Measurements from ENCODE around the gene C10orf95. TPM values are rescaled to one million over a fixed set of nuclear protein-coding genes. Genes with fewer than 3 reads are reported as not detected.

Gene C10orf95
- total and polyA plus RNA-seq, 2 donors (not counting 1 experiment from before 2014, with no cell fraction given), result 0.17 TPM; not detected in 1

DNA sequence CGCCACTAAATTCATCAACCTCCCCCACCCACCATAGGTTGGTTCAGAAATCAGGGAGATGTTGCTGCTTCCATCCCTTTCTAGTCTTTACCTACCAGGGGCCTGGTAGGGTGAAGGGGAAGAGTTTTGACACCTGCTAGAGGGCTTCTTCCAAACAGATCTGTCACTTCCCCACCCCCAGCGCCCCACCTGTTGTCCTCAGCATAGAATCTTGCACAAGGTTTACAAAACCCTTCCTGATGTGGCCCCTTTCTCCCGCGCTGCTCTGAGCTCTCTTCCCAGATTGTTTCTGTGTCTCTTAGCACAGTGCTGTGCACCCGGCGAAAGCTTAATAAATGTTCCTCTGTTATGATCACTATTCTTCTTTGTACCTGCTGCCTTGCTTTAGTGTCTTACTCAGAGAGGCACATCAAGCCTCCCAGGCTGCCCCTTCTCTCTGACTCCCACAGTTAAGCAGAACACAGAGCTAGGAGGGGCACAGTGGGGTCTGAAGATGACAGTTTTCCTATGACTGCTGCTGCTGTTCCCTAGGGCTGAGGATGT is 11.2 kb upstream of the C10orf95 start:
- no peak for TF ChIP-seq EZH2 (IDR thresholded peaks at IDR 0.05; ENCODE audit: low read length, missing control alignments)
- TF ChIP-seq, protein P1, sequence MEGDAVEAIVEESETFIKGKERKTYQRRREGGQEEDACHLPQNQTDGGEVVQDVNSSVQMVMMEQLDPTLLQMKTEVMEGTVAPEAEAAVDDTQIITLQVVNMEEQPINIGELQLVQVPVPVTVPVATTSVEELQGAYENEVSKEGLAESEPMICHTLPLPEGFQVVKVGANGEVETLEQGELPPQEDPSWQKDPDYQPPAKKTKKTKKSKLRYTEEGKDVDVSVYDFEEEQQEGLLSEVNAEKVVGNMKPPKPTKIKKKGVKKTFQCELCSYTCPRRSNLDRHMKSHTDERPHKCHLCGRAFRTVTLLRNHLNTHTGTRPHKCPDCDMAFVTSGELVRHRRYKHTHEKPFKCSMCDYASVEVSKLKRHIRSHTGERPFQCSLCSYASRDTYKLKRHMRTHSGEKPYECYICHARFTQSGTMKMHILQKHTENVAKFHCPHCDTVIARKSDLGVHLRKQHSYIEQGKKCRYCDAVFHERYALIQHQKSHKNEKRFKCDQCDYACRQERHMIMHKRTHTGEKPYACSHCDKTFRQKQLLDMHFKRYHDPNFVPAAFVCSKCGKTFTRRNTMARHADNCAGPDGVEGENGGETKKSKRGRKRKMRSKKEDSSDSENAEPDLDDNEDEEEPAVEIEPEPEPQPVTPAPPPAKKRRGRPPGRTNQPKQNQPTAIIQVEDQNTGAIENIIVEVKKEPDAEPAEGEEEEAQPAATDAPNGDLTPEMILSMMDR (conservative IDR thresholded peaks at IDR 0.05 in 1 of 2, IDR thresholded peaks at IDR 0.05 in 1 of 2; ENCODE audit: low read depth in 1 of 2, low read length in 2 of 2), result no peak
- Histone ChIP-seq H3K4me1 (ENCODE audit: control insufficient read depth, extremely low read depth, insufficient read depth, low read length) (no peaks in the 10 kb centered on the region), H3K9ac (ENCODE audit: insufficient read depth, low read length) (no peak overlapping the region), H3K79me2 (ENCODE audit: control insufficient read depth, insufficient read depth, low read length) (no peaks in the 10 kb centered on the region), H3K4me3 (replicated peaks in 1 of 4; ENCODE audit: control extremely low read depth in 1 of 4, insufficient read depth in 1 of 4, low read depth in 3 of 4, low read length in 4 of 4) (no peak overlapping the region), H4K20me1 (ENCODE audit: control insufficient read depth, extremely low read depth, insufficient read depth, low read length) (no peaks in the 10 kb centered on the region), H3K9me3 (ENCODE audit: control insufficient read depth, insufficient read depth, low read depth, low read length) (no peaks in the 10 kb centered on the region), H3K27ac (ENCODE audit: insufficient read depth, low read length) (no peak overlapping the region), H3K4me2 (ENCODE audit: extremely low read depth, insufficient read depth, low read length) (peak overlapping the region; percentile 37), H3K27me3 (ENCODE audit: control insufficient read depth, insufficient read depth, low read length) (no peaks in the 10 kb centered on the region), H2AFZ (ENCODE audit: low read length) (no peak overlapping the region), H3K36me3 (ENCODE audit: control insufficient read depth, insufficient read depth, low read length) (no peaks in the 10 kb centered on the region)
- no peak for DNase-seq (ENCODE audit: low read depth in 2 of 2)

DNA sequence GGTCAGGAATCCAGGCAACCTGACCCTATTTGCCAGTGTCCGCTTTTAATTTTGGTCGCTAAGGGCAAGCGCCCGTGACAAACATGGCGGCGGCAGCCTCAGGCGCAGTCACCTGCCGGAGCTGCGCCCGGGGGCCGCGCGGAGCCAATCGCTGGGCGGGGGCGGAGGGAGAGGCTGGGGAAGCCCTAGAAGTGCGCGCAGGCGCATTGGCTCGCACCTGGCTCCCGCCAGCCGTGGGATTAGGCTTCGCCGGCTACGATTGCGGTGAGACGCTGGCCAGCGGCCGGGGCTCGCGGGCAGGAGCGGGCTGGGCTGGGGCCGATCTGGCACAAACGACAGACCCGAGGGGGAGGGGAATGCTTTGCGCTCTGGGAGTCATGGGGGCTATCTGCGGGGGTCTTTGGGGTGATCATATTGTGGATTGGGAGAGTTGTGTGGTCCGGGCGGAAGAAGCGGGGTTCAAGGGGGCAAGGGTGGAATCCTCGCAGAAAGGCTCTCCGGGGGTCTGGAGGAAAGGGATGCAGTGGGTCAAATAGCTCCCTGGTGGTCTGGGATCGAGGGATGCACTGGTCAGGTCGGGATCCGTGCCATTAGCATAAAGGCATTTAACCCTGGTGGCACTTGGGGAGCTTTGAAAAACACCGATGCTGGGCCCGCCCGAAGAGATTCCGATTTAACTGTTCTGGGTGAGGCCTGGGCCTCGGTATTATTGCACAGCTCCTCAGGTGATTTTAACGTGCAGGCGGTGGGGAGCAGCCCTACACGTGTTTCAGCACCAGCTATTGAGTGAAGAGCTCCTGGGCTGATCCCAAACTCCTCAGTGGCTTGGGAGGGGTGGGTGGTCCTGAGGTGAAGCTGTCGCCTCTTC is 10.1 kb upstream of the C10orf95 start:
- no peak for TF ChIP-seq EZH2 (IDR thresholded peaks at IDR 0.05; ENCODE audit: low read length, missing control alignments)
- TF ChIP-seq, protein P1 (conservative IDR thresholded peaks at IDR 0.05 in 1 of 2, IDR thresholded peaks at IDR 0.05 in 1 of 2; ENCODE audit: low read depth in 1 of 2, low read length in 2 of 2), result no peak
- Histone ChIP-seq H3K36me3 (ENCODE audit: control insufficient read depth, insufficient read depth, low read length) (no peaks in the 10 kb centered on the region), H3K4me1 (ENCODE audit: control insufficient read depth, extremely low read depth, insufficient read depth, low read length) (no peaks in the 10 kb centered on the region), H4K20me1 (ENCODE audit: control insufficient read depth, extremely low read depth, insufficient read depth, low read length) (no peaks in the 10 kb centered on the region), H2AFZ (ENCODE audit: low read length) (peak overlapping the region; percentile 59), H3K27me3 (ENCODE audit: control insufficient read depth, insufficient read depth, low read length) (no peaks in the 10 kb centered on the region), H3K79me2 (ENCODE audit: control insufficient read depth, insufficient read depth, low read length) (no peaks in the 10 kb centered on the region), H3K4me2 (ENCODE audit: extremely low read depth, insufficient read depth, low read length) (peak overlapping the region; percentile 88), H3K9me3 (ENCODE audit: control insufficient read depth, insufficient read depth, low read depth, low read length) (no peaks in the 10 kb centered on the region), H3K9ac (ENCODE audit: insufficient read depth, low read length) (peak overlapping the region; percentile 49), H3K27ac (ENCODE audit: insufficient read depth, low read length) (no peak overlapping the region), H3K4me3 (replicated peaks in 1 of 4; ENCODE audit: control extremely low read depth in 1 of 4, insufficient read depth in 1 of 4, low read depth in 3 of 4, low read length in 4 of 4) (peak overlapping the region; percentile 56 to 64 (median 60))
- DNase-seq (ENCODE audit: low read depth in 2 of 2), result peak; percentile 75 to 80

DNA sequence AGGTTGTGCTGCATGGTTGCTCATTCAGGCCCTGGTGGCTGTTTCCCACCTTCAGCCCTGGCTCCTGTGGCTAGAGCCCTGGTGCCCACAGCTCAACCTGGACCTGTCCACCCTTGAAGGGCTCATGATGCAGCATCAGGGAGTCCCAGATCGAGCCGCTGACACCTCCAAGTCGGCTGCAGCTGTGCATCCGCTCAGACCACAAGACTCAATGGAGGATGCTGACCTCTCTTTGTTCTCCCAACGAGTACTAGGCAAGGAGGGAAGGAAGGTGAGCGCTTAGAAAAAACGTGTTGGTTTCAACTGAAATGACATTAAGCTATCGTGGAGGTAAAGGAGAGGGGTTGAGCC is 9.5 kb upstream of the C10orf95 start:
- Histone ChIP-seq H3K4me1 (ENCODE audit: control insufficient read depth, extremely low read depth, insufficient read depth, low read length) (peaks cover under 1% of the 10 kb centered on the region), H3K4me3 (replicated peaks in 1 of 4; ENCODE audit: control extremely low read depth in 1 of 4, insufficient read depth in 1 of 4, low read depth in 3 of 4, low read length in 4 of 4) (peak overlapping the region in 3 of 4 experiments; percentile 49 to 64 (median 60)), H3K79me2 (ENCODE audit: control insufficient read depth, insufficient read depth, low read length) (no peaks in the 10 kb centered on the region), H2AFZ (ENCODE audit: low read length) (peak overlapping the region; percentile 59), H3K4me2 (ENCODE audit: extremely low read depth, insufficient read depth, low read length) (peak overlapping the region; percentile 26), H3K27me3 (ENCODE audit: control insufficient read depth, insufficient read depth, low read length) (no peaks in the 10 kb centered on the region), H3K9ac (ENCODE audit: insufficient read depth, low read length) (no peak overlapping the region), H3K36me3 (ENCODE audit: control insufficient read depth, insufficient read depth, low read length) (no peaks in the 10 kb centered on the region), H3K9me3 (ENCODE audit: control insufficient read depth, insufficient read depth, low read depth, low read length) (no peaks in the 10 kb centered on the region), H4K20me1 (ENCODE audit: control insufficient read depth, extremely low read depth, insufficient read depth, low read length) (no peaks in the 10 kb centered on the region), H3K27ac (ENCODE audit: insufficient read depth, low read length) (no peak overlapping the region)
- no peak for DNase-seq (ENCODE audit: low read depth in 2 of 2)
- TF ChIP-seq EZH2 (IDR thresholded peaks at IDR 0.05; ENCODE audit: low read length, missing control alignments), result no peak
- TF ChIP-seq, protein P1 (conservative IDR thresholded peaks at IDR 0.05 in 1 of 2, IDR thresholded peaks at IDR 0.05 in 1 of 2; ENCODE audit: low read depth in 1 of 2, low read length in 2 of 2), result no peak
